ENCODE data around the gene POU4F1.

DNA sequence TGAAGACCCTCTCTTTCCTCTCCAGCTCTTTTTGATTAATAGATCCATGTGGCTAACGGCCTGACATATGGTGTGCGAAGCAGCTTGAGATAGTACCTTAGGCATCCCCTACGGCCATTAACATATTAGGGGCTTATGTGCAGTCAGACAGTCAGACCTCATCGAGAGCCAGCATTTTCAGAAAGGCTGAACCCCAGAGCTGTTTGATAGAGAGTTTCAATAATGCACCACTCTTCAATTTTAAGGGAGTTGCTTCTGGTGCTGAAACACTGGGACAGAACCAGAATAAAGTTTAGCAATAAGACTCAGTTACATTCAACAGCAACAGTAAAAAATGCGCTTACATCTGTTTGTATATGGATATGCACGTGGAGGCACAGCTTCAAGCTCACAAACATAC is 10.8 kb downstream of the POU4F1 start:
- TF ChIP-seq, protein P1, sequence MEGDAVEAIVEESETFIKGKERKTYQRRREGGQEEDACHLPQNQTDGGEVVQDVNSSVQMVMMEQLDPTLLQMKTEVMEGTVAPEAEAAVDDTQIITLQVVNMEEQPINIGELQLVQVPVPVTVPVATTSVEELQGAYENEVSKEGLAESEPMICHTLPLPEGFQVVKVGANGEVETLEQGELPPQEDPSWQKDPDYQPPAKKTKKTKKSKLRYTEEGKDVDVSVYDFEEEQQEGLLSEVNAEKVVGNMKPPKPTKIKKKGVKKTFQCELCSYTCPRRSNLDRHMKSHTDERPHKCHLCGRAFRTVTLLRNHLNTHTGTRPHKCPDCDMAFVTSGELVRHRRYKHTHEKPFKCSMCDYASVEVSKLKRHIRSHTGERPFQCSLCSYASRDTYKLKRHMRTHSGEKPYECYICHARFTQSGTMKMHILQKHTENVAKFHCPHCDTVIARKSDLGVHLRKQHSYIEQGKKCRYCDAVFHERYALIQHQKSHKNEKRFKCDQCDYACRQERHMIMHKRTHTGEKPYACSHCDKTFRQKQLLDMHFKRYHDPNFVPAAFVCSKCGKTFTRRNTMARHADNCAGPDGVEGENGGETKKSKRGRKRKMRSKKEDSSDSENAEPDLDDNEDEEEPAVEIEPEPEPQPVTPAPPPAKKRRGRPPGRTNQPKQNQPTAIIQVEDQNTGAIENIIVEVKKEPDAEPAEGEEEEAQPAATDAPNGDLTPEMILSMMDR (IDR thresholded peaks at IDR 0.05), result no peak
- no peak for TF ChIP-seq POLR2A (IDR thresholded peaks at IDR 0.05)

Measured in Peyer's patch (tissue), 4 donors.